Sigmoid colon (tissue), 7 donors: ENCODE measurements around the gene TFCP2L1. TPM values are rescaled to one million over a fixed set of nuclear protein-coding genes. Genes with fewer than 3 reads are reported as not detected.

ENCODE experiments used
- DNase-seq: peaks from one replicate; pipeline ENCODE4 v3.0.0-alpha.2; 2019
- H3K27ac ChIP-seq, 4 donors: fragments of 200-600 bp; sonication (generic); one replicate each; pipeline ENCODE4 v1.5.1; 2016 to 2019; ENCODE audit warnings: mild to moderate bottlenecking in 1 of 4
- H3K27me3 ChIP-seq, 3 donors: fragments of 200-600 bp; sonication (generic); one replicate each; pipeline ENCODE4 v1.5.1; 2019; ENCODE audit warnings: mild to moderate bottlenecking in 1 of 3
- H3K36me3 ChIP-seq, 4 donors: fragments of 200-600 bp; sonication (generic); one replicate each; pipeline ENCODE4 v1.5.1; 2016 to 2019
- H3K4me1 ChIP-seq, 4 donors: fragments of 200-600 bp; sonication (generic); one replicate each; pipeline ENCODE4 v1.5.1; 2017 to 2019
- H3K4me3 ChIP-seq, 4 donors: fragments of 200-600 bp; sonication (generic); one replicate each; pipeline ENCODE4 v1.5.1; 2017 to 2019; ENCODE audit warnings: mild to moderate bottlenecking in 2 of 4, moderate library complexity in 1 of 4
- H3K9me3 ChIP-seq, 4 donors: fragments of 200-600 bp in 3 of 4; sonication (generic) in 3 of 4; one replicate each; pipeline versions ENCODE4 v1.5.1 to v1.6.1; 2013 to 2019
- EP300 ChIP-seq, 4 donors: sonication (generic); formaldehyde crosslinking; IDR thresholded peaks; one replicate each; pipeline ENCODE4 v1.6.1; 2017; ENCODE audit warnings: antibody characterized with exemption in 4 of 4
- POLR2A ChIP-seq, 2 donors: fragments of 450-650 bp; IDR thresholded peaks; one replicate each; pipeline ENCODE4 v1.6.1; 2016; ENCODE audit warnings: antibody characterized with exemption in 2 of 2, mild to moderate bottlenecking in 2 of 2, moderate library complexity in 2 of 2
- POLR2AphosphoS5 ChIP-seq, 4 donors: sonication (generic); formaldehyde crosslinking; IDR thresholded peaks; one replicate each; pipeline ENCODE4 v1.6.1; 2017; ENCODE audit warnings: antibody characterized with exemption in 4 of 4
- WGBS, 2 donors: extraction: QIAGEN DNeasy Blood & Tissue Kit; methylation state at CpG; one replicate each; pipeline ENCODE4 v1.1.7; 2013; 5-methylcytosine and 5-hydroxymethylcytosine counted together
- intact Hi-C: fragments of 100-400 bp; cut with DNase I; formaldehyde crosslinking; loops from one replicate; pipeline ENCODE4 v1.15.1; 2023
- polyA plus RNA-seq, 3 donors: library from polyadenylated mRNA; stranded (reverse); fragments of 200-250 nt; gene quantifications; one replicate each; pipeline ENCODE4 v1.2.3, GENCODE V29; 2013
- total RNA-seq, 4 donors: library from RNA; depleted of rRNA; stranded (reverse); fragments of >200 nt; gene quantifications; one replicate each; pipeline ENCODE4 v1.1.0, GENCODE V29; 2016
- TF ChIP-seq, protein P1 (sequence below), 4 experiments: fragments of 450-650 bp in 3 of 4; fragments of 200-600 bp in 1 of 4; IDR thresholded peaks; one replicate each; pipeline ENCODE4 v1.5.1; 2016 to 2019; ENCODE audit warnings: antibody characterized with exemption in 4 of 4, mild to moderate bottlenecking in 3 of 4, moderate library complexity in 2 of 4
- donor health status: healthy with polysubstance abuse.
- donor health status: Bipolar disorder and iron deficiency.
- donor health status: healthy.

The TFCP2L1 gene
- total and polyA plus RNA-seq, 7 donors, result 0.14 to 35.5 (median 0.55) TPM

DNA sequence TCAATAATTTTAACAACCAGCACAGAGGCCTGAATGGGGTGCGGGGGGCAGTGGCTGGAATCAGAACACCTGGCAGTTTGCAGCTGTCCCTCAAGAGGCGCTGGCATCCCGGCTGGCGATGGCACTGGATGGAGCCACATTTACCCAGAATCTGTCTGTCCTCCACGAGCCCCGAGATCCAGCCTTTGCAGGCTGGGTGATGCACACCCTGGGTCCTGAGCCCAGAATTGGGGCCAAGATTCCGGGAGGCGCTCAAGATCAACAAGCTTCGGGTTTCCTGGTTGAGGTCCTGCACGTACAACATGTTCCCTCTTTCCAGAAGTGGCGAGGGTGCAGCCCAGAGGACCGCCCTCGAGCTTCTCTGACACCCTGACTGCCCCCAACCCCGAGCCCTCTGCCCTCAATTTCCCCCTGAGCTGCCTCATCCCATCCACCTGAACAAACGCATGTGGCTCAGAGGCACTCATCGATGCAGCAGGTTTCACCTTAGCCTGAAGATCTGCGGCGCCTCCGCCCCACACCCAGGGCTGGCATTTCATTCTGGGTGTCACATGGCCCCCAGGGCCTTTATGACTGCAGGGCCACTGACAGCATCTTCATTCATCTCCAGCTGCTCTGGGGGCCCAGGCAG, 97.5 kb downstream of the TFCP2L1 start:
- Histone ChIP-seq H3K4me1 (no peaks in the 10 kb centered on the region), H3K27ac (no peak overlapping the region), H3K36me3 (no peaks in the 10 kb centered on the region), H3K9me3 (no peaks in the 10 kb centered on the region), H3K4me3 (no peak overlapping the region), H3K27me3 (no peaks in the 10 kb centered on the region)
- WGBS, 2 donors, result 88 to 92% methylated on average over 19 of the region's 19 CpGs
- peak; percentile 47 for DNase-seq
- intact Hi-C loops, result no loop called here
- no peak for TF ChIP-seq POLR2A (IDR thresholded peaks at IDR 0.05)
- TF ChIP-seq, protein P1, sequence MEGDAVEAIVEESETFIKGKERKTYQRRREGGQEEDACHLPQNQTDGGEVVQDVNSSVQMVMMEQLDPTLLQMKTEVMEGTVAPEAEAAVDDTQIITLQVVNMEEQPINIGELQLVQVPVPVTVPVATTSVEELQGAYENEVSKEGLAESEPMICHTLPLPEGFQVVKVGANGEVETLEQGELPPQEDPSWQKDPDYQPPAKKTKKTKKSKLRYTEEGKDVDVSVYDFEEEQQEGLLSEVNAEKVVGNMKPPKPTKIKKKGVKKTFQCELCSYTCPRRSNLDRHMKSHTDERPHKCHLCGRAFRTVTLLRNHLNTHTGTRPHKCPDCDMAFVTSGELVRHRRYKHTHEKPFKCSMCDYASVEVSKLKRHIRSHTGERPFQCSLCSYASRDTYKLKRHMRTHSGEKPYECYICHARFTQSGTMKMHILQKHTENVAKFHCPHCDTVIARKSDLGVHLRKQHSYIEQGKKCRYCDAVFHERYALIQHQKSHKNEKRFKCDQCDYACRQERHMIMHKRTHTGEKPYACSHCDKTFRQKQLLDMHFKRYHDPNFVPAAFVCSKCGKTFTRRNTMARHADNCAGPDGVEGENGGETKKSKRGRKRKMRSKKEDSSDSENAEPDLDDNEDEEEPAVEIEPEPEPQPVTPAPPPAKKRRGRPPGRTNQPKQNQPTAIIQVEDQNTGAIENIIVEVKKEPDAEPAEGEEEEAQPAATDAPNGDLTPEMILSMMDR (IDR thresholded peaks at IDR 0.05), result no peak
- no peak for TF ChIP-seq POLR2AphosphoS5 (IDR thresholded peaks at IDR 0.05)
- no peak for TF ChIP-seq EP300 (IDR thresholded peaks at IDR 0.05)

GRCh38 chr2:121186261-121186660, 98.7 kb downstream of the TFCP2L1 start:
- intact Hi-C loops, result no loop called here
- TF ChIP-seq POLR2A (IDR thresholded peaks at IDR 0.05) (no peak), POLR2AphosphoS5 (IDR thresholded peaks at IDR 0.05) (no peak), EP300 (IDR thresholded peaks at IDR 0.05) (no peak)
- TF ChIP-seq, protein P1 (IDR thresholded peaks at IDR 0.05), result no peak

DNA sequence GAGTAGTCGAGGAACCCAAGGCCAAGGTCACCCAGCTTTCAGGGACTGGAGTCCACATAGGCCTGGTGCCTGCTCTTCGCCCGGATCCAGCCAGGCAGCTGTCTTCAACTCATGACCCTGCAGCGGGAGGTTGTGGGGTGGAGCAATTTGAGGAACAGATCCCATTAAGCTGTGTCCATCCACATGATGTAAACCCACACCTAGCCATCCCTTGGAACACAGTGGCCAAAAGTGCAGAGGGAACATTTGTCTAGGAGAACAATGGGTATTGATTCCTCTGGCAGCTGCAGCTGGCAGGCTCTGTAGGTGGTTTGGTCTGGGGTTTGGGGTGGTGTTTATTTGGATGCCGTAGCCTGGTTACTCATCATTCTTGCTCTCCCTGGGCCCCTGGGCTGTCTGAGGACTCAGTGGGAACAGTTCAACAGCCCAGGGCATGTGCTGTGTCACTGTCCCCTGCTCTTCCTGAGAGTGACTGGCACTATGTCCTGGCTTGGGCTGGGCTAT, 99.4 kb downstream of the TFCP2L1 start:
- no peak overlapping the region for H3K27ac ChIP-seq
- H3K27me3 ChIP-seq, result no peaks in the 10 kb centered on the region
- H3K4me3 ChIP-seq, result no peak overlapping the region
- 71 to 73% methylated on average over 5 of the region's 5 CpGs for WGBS, 2 donors
- no peaks in the 10 kb centered on the region for H3K36me3 ChIP-seq
- no peaks in the 10 kb centered on the region for H3K4me1 ChIP-seq
- no peak for TF ChIP-seq EP300 (IDR thresholded peaks at IDR 0.05)
- TF ChIP-seq POLR2AphosphoS5 (IDR thresholded peaks at IDR 0.05), result no peak
- no peak for TF ChIP-seq POLR2A (IDR thresholded peaks at IDR 0.05)
- TF ChIP-seq, protein P1 (IDR thresholded peaks at IDR 0.05), result no peak
- no peak for DNase-seq
- intact Hi-C loops, result no loop called here
- H3K9me3 ChIP-seq, result no peaks in the 10 kb centered on the region

More at GRCh38 chr2:121186261-121186660, 98.7 kb downstream of the TFCP2L1 start:
- 81 to 86% methylated on average over 9 of the region's 9 CpGs for WGBS, 2 donors
- Histone ChIP-seq H3K4me1 (no peaks in the 10 kb centered on the region), H3K27ac (no peak overlapping the region), H3K27me3 (no peaks in the 10 kb centered on the region), H3K36me3 (no peaks in the 10 kb centered on the region), H3K4me3 (no peak overlapping the region), H3K9me3 (no peaks in the 10 kb centered on the region)
- DNase-seq, result peak; percentile 41

DNA sequence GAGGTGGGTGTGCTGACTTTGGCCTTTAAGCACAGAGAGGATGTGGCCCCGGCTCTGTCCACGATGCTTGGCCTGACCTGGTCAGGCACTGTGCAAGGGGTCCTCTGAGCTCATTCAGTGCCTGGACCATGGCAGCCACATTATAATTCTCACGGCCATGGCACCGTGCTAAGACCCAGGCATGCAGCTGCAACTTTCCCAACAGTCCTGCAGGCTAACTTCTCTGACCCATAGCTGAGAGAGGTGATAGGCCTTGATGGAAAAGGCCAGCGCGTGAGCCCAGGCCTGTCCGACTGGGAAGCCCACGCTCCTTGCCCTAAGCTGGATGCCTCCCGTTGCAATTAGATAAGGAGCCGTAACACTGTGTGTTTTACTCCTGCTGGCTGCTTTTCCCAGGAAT, 99.9 kb downstream of the TFCP2L1 start:
- intact Hi-C loops, result no loop called here
- no peaks in the 10 kb centered on the region for H3K9me3 ChIP-seq
- WGBS, 2 donors, result 89 to 92% methylated on average over 10 of the region's 10 CpGs
- no peaks in the 10 kb centered on the region for H3K36me3 ChIP-seq
- no peak overlapping the region for H3K27ac ChIP-seq
- TF ChIP-seq, protein P1 (IDR thresholded peaks at IDR 0.05), result no peak
- TF ChIP-seq POLR2A (IDR thresholded peaks at IDR 0.05) (no peak), EP300 (IDR thresholded peaks at IDR 0.05) (no peak), POLR2AphosphoS5 (IDR thresholded peaks at IDR 0.05) (no peak)
- no peak overlapping the region for H3K4me3 ChIP-seq
- no peaks in the 10 kb centered on the region for H3K27me3 ChIP-seq
- DNase-seq, result no peak
- H3K4me1 ChIP-seq, result no peaks in the 10 kb centered on the region
